SK-N-SH treated with all-trans-retinoic acid at 6 μM for 48 hours (cell line): ENCODE measurements around the gene PLEKHA8.

Experiments
- BACH2 ChIP-seq: fragments of 250-450 bp; sonication (Bioruptor Pico); IDR thresholded peaks from 2 replicates; pipeline ENCODE4 v1.9.0; 2021; ENCODE audit warnings: mild to moderate bottlenecking, borderline replicate concordance
- CREB5 ChIP-seq: fragments of 250-450 bp; sonication (Bioruptor Pico); IDR thresholded peaks from 2 replicates; pipeline ENCODE4 v1.5.1; 2020; ENCODE audit warnings: low read depth, mild to moderate bottlenecking, moderate library complexity
- ESRRG ChIP-seq: fragments of 250-450 bp; sonication (Bioruptor Pico); IDR thresholded peaks from 2 replicates; pipeline ENCODE4 v1.6.1; 2021; ENCODE audit warnings: mild to moderate bottlenecking
- ISL1 ChIP-seq: fragments of 250-450 bp; sonication (Bioruptor Pico); IDR thresholded peaks from 2 replicates; pipeline ENCODE4 v2.1.2; 2022; ENCODE audit warnings: mild to moderate bottlenecking, moderate library complexity
- TOX ChIP-seq: fragments of 250-450 bp; sonication (Bioruptor Pico); IDR thresholded peaks from 2 replicates; pipeline ENCODE4 v1.8.0; 2021; ENCODE audit warnings: mild to moderate bottlenecking, moderate library complexity, borderline replicate concordance
- ZFP3 ChIP-seq: fragments of 250-450 bp; sonication (Bioruptor Pico); IDR thresholded peaks from 2 replicates; pipeline ENCODE4 v1.5.0; 2020; ENCODE audit warnings: mild to moderate bottlenecking, moderate library complexity
- ZFP30 ChIP-seq: fragments of 450-650 bp; formaldehyde crosslinking; IDR thresholded peaks from 2 replicates; pipeline ENCODE4 v1.5.0; 2022; ENCODE audit warnings: mild to moderate bottlenecking, moderate library complexity
- ZNF565 ChIP-seq: fragments of 450-650 bp; formaldehyde crosslinking; conservative IDR thresholded peaks from 2 replicates; pipeline ENCODE4 v1.5.0; 2020; ENCODE audit warnings: low read depth, mild to moderate bottlenecking, moderate library complexity
- ZNF70 ChIP-seq: fragments of 450-650 bp; formaldehyde crosslinking; IDR thresholded peaks from 2 replicates; pipeline ENCODE4 v1.5.0; 2020; ENCODE audit warnings: mild to moderate bottlenecking, moderate library complexity
- TF ChIP-seq, protein P1 (sequence below): fragments of 250-450 bp; sonication (Bioruptor Pico); IDR thresholded peaks from 2 replicates; pipeline ENCODE4 v1.8.0; 2020; ENCODE audit warnings: mild to moderate bottlenecking, moderate library complexity, borderline replicate concordance
- TF ChIP-seq, protein P2 (sequence below): fragments of 250-450 bp; sonication (Bioruptor Pico); IDR thresholded peaks from 2 replicates; pipeline ENCODE4 v1.5.1; 2021; ENCODE audit warnings: mild to moderate bottlenecking, moderate library complexity

DNA sequence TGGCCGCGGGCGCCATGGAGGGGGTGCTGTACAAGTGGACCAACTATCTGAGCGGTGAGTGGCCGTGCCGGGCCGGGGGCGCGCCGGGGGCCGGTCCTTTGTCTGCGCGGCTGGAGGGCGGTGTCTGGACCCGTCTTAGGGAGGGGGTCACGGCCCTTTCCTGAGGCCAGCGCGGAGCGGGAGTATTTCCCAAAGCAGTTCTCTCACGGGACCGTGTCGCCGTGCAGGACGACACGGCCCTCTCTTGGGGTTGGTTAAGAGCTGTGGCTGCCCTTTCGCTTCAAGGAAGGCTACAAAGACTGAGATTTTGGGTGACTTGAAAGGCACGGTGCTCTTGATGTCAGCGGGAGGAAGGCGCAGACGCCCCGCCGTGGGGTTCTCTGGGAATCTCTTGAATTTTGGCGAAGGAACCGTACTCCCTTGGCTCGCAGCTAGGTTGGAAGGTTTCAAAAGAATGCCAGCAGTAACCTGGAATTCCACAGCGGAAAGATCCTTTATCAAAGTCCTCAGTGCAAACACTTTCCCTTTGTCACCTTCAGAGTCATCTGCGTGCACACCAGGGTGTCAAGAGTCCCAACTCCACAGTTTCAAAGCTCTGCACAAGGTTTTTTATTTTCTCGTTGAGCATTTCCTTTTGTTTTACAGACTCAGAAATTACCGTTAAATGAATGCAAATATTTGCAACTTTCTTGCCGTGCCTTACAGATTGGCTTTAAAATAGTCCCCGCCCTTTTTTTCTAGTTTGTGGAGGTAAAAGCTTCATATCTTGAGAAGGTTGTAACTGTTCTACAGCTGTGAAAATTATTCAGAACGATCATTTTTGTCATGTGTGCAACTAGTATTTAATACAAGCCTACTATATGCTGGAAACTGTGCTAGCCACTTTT, 780 bp downstream of the PLEKHA8 start:
- TF ChIP-seq, protein P1, sequence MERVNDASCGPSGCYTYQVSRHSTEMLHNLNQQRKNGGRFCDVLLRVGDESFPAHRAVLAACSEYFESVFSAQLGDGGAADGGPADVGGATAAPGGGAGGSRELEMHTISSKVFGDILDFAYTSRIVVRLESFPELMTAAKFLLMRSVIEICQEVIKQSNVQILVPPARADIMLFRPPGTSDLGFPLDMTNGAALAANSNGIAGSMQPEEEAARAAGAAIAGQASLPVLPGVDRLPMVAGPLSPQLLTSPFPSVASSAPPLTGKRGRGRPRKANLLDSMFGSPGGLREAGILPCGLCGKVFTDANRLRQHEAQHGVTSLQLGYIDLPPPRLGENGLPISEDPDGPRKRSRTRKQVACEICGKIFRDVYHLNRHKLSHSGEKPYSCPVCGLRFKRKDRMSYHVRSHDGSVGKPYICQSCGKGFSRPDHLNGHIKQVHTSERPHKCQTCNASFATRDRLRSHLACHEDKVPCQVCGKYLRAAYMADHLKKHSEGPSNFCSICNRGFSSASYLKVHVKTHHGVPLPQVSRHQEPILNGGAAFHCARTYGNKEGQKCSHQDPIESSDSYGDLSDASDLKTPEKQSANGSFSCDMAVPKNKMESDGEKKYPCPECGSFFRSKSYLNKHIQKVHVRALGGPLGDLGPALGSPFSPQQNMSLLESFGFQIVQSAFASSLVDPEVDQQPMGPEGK (CRISPR knock-in tag), result no peak; the same call in 1 of the 2 replicates
- TF ChIP-seq CREB5 (CRISPR knock-in tag) (no peak), ZFP30 (CRISPR knock-in tag) (no peak), ISL1 (CRISPR knock-in tag) (no peak), BACH2 (no peak), ESRRG (CRISPR knock-in tag) (no peak), TOX (no peak), ZFP3 (CRISPR knock-in tag) (no peak), ZNF70 (no peak), ZNF565 (CRISPR knock-in tag) (no peak)
- TF ChIP-seq, protein P2, sequence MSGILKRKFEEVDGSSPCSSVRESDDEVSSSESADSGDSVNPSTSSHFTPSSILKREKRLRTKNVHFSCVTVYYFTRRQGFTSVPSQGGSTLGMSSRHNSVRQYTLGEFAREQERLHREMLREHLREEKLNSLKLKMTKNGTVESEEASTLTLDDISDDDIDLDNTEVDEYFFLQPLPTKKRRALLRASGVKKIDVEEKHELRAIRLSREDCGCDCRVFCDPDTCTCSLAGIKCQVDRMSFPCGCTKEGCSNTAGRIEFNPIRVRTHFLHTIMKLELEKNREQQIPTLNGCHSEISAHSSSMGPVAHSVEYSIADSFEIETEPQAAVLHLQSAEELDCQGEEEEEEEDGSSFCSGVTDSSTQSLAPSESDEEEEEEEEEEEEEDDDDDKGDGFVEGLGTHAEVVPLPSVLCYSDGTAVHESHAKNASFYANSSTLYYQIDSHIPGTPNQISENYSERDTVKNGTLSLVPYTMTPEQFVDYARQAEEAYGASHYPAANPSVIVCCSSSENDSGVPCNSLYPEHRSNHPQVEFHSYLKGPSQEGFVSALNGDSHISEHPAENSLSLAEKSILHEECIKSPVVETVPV (CRISPR knock-in tag), result no peak
